ENCODE results near the gene RTP2. TPM values are rescaled to one million over a fixed set of nuclear protein-coding genes. Genes with fewer than 3 reads are reported as not detected.
"Not testable (repeated sequence)": the region's sequence is repeated elsewhere in the genome, so short reads cannot be mapped to it uniquely, and the experiment has no call there.

Gene RTP2
- total RNA-seq, 1 experiment from 2014 or later, result not detected

GRCh38 chr3:187713504-187713903 is 11.1 kb upstream of the RTP2 start:
- peak; percentile 74 for DNase-seq (ENCODE audit: low read depth)

GRCh38 chr3:187709155-187709554 is 6.8 kb upstream of the RTP2 start:
- no peak for DNase-seq (ENCODE audit: low read depth)

- no peak for DNase-seq (ENCODE audit: low read depth)
Observed at GRCh38 chr3:187708696-187709095, 6.3 kb upstream of the RTP2 start.

- no peak for DNase-seq (ENCODE audit: low read depth)
Observed at GRCh38 chr3:187706971-187707370, 4.6 kb upstream of the RTP2 start.

GRCh38 chr3:187705164-187705563 is 2.8 kb upstream of the RTP2 start:
- peak; percentile 37 for DNase-seq (ENCODE audit: low read depth)

GRCh38 chr3:187700249-187700648 is 2.1 kb downstream of the RTP2 start:
- no peak for DNase-seq (ENCODE audit: low read depth)

- no peak for DNase-seq (ENCODE audit: low read depth)
Observed at GRCh38 chr3:187698499-187699399, 3.6 kb downstream of the RTP2 start.

GRCh38 chr3:187696021-187696420 is 6.3 kb downstream of the RTP2 start:
- no peak for DNase-seq (ENCODE audit: low read depth)

- no peak for DNase-seq (ENCODE audit: low read depth)
Observed at GRCh38 chr3:187695449-187695848, 6.9 kb downstream of the RTP2 start.

- peak; percentile 67 for DNase-seq (ENCODE audit: low read depth)
Observed at GRCh38 chr3:187694801-187695200, 7.6 kb downstream of the RTP2 start.

GRCh38 chr3:187693431-187693830 is 8.9 kb downstream of the RTP2 start:
- no peak for DNase-seq (ENCODE audit: low read depth)

- peak; percentile 48 for DNase-seq (ENCODE audit: low read depth)
Observed at GRCh38 chr3:187689984-187690383, 12.4 kb downstream of the RTP2 start.

- DNase-seq (ENCODE audit: low read depth), result no peak
Observed at GRCh38 chr3:187686621-187687273, 15.6 kb downstream of the RTP2 start.

GRCh38 chr3:187685948-187686347 is 16.4 kb downstream of the RTP2 start:
- no peak for DNase-seq (ENCODE audit: low read depth)

- DNase-seq (ENCODE audit: low read depth), result peak; percentile 74
Observed at GRCh38 chr3:187684880-187685279, 17.5 kb downstream of the RTP2 start.

GRCh38 chr3:187684444-187684843 is 17.9 kb downstream of the RTP2 start:
- DNase-seq (ENCODE audit: low read depth), result no peak

GRCh38 chr3:187681756-187682155 is 20.6 kb downstream of the RTP2 start:
- not testable (repeated sequence) for DNase-seq (ENCODE audit: low read depth)

- peak; percentile 77 for DNase-seq (ENCODE audit: low read depth)
Observed at GRCh38 chr3:187679638-187680396, 22.5 kb downstream of the RTP2 start.

GRCh38 chr3:187678726-187679268 is 23.6 kb downstream of the RTP2 start:
- DNase-seq (ENCODE audit: low read depth), result peak; percentile 68

GRCh38 chr3:187677604-187678003 is 24.8 kb downstream of the RTP2 start:
- DNase-seq (ENCODE audit: low read depth), result peak; percentile 70

GRCh38 chr3:187673012-187673411 is 29.3 kb downstream of the RTP2 start:
- DNase-seq (ENCODE audit: low read depth), result peak; percentile 60

Data from M059J (cell line).